GM12873 (cell line): ENCODE data around the gene MYEOV.

ENCODE experiments used
- CTCF ChIP-seq: IDR thresholded peaks from 2 replicates; pipeline ENCODE4 v1.5.1; 2012; ENCODE audit warnings: low read depth, mild to moderate bottlenecking, moderate library complexity, low read length, control low read depth; ENCODE audit not compliant: insufficient read depth; ENCODE audit errors: missing control alignments

The MYEOV gene

GRCh38 chr11:69260622-69261021 lies 33.3 kb upstream of the MYEOV start:
- no peak for TF ChIP-seq CTCF

- no peak for TF ChIP-seq CTCF
Measured at GRCh38 chr11:69261116-69261515, 32.8 kb upstream of the MYEOV start.

DNA sequence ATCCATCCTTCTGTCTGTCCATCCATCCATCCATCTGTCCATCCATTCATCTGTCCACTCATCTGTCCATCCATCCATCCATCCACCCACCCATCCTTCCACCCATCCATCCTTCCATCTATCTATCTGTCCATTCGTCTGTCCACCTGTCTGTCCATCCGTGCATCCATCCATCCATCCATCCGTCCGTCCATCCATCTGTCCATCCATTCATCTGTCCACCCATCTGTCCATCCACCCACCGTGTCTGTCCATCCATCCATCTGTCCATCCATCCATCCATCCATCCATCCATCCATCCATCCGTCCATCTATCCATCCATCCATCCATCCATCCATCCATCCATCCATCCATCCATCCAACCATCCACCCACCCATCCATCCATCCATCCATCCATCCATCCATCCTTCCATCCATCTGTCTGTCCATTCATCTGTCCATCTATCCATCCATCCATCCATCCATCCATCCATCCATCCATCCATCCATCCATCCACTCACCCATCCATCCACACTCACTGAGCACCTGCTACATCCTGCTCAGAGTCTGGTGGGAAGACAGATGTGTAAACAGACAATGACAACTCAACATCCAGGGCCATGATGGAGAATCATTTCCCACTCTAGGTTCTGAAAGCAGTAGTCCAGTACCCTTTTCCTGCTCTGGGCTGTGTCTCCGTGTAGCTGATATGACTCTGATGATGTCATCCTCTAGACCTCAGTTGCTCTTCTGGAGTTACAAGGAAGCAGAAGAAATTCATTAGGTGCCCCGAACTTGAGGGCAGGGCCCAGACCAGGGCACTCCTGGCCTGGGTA lies 30.8 kb upstream of the MYEOV start:
- TF ChIP-seq CTCF: no peak

DNA sequence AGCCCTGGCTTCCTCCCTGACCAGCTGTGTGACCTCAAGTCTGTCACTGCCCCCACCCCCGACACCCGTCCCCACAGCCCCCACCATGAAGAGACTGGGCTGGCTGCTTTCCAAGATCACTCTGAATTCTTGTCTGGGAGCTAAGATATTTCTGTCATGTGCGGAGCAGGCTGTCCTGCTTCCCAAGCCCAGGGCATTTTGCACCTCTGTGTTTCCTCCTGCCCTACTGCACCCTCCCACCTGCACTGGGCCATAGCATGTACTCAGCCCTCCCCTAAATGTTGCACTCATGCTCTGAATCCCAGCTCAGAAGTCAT lies 30.3 kb upstream of the MYEOV start:
- no peak for TF ChIP-seq CTCF

DNA sequence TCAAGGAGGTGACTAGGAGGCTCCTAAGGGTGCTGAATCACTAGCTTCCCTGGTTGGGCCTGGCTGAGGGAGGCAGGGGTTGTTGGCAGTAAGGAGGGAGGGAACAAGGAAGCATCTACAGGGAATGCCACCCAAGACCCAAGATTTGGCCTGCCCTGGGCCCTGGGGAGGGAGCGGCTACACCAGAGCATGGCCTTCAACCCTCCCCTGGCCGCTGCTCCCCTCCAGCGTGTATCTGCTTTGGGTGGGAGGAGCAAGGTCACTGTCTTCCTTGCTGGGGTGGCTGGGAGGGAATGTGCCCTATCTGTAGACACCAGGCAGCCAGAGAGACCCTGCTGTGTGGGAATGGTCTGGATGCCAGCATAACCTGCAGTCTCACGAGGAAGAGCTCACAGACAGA lies 29.5 kb upstream of the MYEOV start:
- no peak for TF ChIP-seq CTCF

DNA sequence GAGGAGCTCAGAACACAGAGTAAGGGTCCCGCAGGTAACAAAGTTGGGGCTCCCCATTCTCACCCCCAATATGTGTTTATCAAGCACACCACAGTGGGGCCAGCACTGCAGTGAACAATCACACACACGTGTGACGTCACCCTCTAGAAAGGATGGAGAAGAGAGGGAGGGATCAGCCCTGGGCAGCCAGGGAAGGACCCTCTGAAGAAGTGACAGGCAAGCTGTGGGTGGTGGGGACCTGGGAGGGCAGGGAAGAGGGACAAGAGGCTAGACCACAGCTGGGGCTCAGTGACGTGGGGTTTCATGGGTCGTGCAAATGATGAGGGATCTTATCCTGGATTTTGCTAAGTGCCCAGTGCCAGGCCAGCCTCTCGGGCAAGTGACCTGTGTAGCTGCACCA lies 28.7 kb upstream of the MYEOV start:
- TF ChIP-seq CTCF: no peak

DNA sequence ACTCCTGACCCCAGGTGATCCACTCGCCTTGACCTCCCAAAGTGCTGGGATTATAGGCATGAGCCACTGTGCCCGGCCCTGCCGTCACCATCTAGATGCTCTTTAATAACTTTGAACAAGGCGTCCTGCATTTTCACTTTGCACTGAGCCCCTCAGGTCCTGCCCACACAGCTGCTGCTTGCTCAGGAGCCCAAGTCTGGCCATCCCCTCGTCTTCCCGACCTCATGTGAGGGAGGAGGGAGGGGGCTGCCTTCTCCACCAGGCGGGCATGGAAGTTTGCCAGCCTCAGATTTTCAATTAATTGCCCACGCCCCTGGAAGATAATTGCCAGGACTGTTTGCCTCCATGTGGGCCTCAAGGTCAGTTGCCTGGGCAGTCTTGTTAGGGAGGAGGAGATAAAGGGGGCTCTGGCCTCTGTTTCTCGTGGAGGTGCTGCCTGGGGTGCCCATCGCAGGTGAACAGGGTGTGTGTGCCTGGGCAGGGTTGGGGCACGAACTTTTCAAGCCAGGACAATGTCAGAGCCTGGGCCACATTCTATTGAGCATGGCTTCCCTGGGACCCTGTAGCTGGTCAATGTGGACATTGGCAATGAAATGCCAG lies 27.9 kb upstream of the MYEOV start:
- TF ChIP-seq CTCF: no peak
